Measurements from ENCODE around the gene KRT83.

GRCh38 chr12:52332381-52332780, 11.2 kb upstream of the KRT83 start:
- TF ChIP-seq FOXM1 (IDR thresholded peaks at IDR 0.05; ENCODE audit: low read depth) (no peak), RAD21 (IDR thresholded peaks at IDR 0.05; ENCODE audit: low read length) (no peak), POLR2AphosphoS5 (IDR thresholded peaks at IDR 0.05; ENCODE audit: low read depth, low read length) (no peak), CTCF (IDR thresholded peaks at IDR 0.05) (no peak), REST (IDR thresholded peaks at IDR 0.05; ENCODE audit: low read depth, low read length) (no peak)

Data from SK-N-SH (cell line).